Fibroblast of lung (primary cell): ENCODE data around the gene TLR2. TPM values are rescaled to one million over a fixed set of nuclear protein-coding genes. Genes with fewer than 3 reads are reported as not detected.

ENCODE experiments used
- DNase-seq, 2 donors: peaks; one replicate each; pipeline versions ENCODE4 v3.0.0 to v3.0.0-alpha.2; 2010; ENCODE audit warnings: low read depth in 2 of 2
- H2AFZ ChIP-seq: 2 replicates; pipeline ENCODE4 v1.5.1; 2012; ENCODE audit warnings: low read length, control low read depth, inconsistent platforms
- H3K27ac ChIP-seq: 2 replicates; pipeline ENCODE4 v1.5.1; 2011; ENCODE audit warnings: low read length, control low read depth; ENCODE audit not compliant: insufficient read depth
- H3K27me3 ChIP-seq: 2 replicates; pipeline ENCODE4 v1.5.1; 2011; ENCODE audit warnings: mild to moderate bottlenecking, low read length; ENCODE audit not compliant: control insufficient read depth, insufficient read depth
- H3K36me3 ChIP-seq: 2 replicates; pipeline ENCODE4 v1.5.1; 2011; ENCODE audit warnings: low read length; ENCODE audit not compliant: control insufficient read depth, insufficient read depth
- H3K4me1 ChIP-seq: 2 replicates; pipeline ENCODE4 v1.5.1; 2011; ENCODE audit warnings: low read length; ENCODE audit not compliant: control insufficient read depth, insufficient read depth; ENCODE audit errors: extremely low read depth
- H3K4me2 ChIP-seq: 2 replicates; pipeline ENCODE4 v1.5.1; 2011; ENCODE audit warnings: low read length, control low read depth; ENCODE audit not compliant: insufficient read depth; ENCODE audit errors: extremely low read depth
- H3K4me3 ChIP-seq, 4 experiments: fragments of 200-600 bp in 1 of 4; sonication (generic) in 1 of 4; replicated peaks in 1 of 4; 2 replicates each; pipeline ENCODE4 v1.5.1; 2011 to 2016; ENCODE audit warnings: low read length in 4 of 4, low read depth in 3 of 4, mild to moderate bottlenecking in 3 of 4, control low read depth in 2 of 4, inconsistent platforms in 1 of 4, mixed read lengths in 1 of 4; ENCODE audit not compliant: insufficient read depth in 1 of 4; ENCODE audit errors: control extremely low read depth in 1 of 4
- H3K79me2 ChIP-seq: 2 replicates; pipeline ENCODE4 v1.5.1; 2012; ENCODE audit warnings: mild to moderate bottlenecking, low read length, inconsistent platforms; ENCODE audit not compliant: control insufficient read depth, insufficient read depth
- H3K9ac ChIP-seq: 2 replicates; pipeline ENCODE4 v1.5.1; 2011; ENCODE audit warnings: mild to moderate bottlenecking, low read length, control low read depth; ENCODE audit not compliant: insufficient read depth
- H3K9me3 ChIP-seq: 2 replicates; pipeline ENCODE4 v1.5.1; 2012; ENCODE audit warnings: low read depth, low read length; ENCODE audit not compliant: control insufficient read depth, insufficient read depth
- H4K20me1 ChIP-seq: 2 replicates; pipeline ENCODE4 v1.5.1; 2011; ENCODE audit warnings: low read length; ENCODE audit not compliant: control insufficient read depth, insufficient read depth; ENCODE audit errors: extremely low read depth
- EZH2 ChIP-seq: IDR thresholded peaks from 2 replicates; pipeline ENCODE4 v1.5.1; 2012; ENCODE audit warnings: low read length, control low read depth, mild to moderate bottlenecking; ENCODE audit errors: missing control alignments
- polyA plus RNA-seq, 2 donors: library from polyadenylated mRNA; depleted of rRNA in 1 of 2; stranded (reverse) in 1 of 2; unstranded in 1 of 2; fragments of >200 nt; gene quantifications; 2 replicates each; pipeline ENCODE4 v1.2.1, GENCODE V29; 2011 to 2012; ENCODE audit warnings: missing spikeins in 1 of 2
- total RNA-seq: library from RNA; depleted of rRNA; stranded (reverse); fragments of >200 nt; gene quantifications from 2 replicates; pipeline ENCODE4 v1.2.1, GENCODE V29; 2014
- TF ChIP-seq, protein P1 (sequence below), 2 donors: IDR thresholded peaks in 1 of 2; conservative IDR thresholded peaks in 1 of 2; 1 replicate in 1 of 2; 2 replicates in 1 of 2; pipeline ENCODE4 v1.5.1; 2011 to 2012; ENCODE audit warnings: low read length in 2 of 2, control low read depth in 1 of 2, inconsistent platforms in 1 of 2, low read depth in 1 of 2, mild to moderate bottlenecking in 1 of 2

TLR2 gene
- total and polyA plus RNA-seq, 2 donors (not counting 1 experiment from before 2014, with no cell fraction given), result under 0.01 to 0.17 TPM

DNA sequence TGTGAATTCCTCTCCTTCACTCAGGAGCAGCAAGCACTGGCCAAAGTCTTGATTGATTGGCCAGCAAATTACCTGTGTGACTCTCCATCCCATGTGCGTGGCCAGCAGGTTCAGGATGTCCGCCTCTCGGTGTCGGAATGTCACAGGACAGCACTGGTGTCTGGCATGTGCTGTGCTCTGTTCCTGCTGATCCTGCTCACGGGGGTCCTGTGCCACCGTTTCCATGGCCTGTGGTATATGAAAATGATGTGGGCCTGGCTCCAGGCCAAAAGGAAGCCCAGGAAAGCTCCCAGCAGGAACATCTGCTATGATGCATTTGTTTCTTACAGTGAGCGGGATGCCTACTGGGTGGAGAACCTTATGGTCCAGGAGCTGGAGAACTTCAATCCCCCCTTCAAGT lies 20.4 kb downstream of the TLR2 start:
- no peaks in the 10 kb centered on the region for H3K36me3 ChIP-seq
- no peak overlapping the region for H3K4me3 ChIP-seq
- TF ChIP-seq, protein P1, sequence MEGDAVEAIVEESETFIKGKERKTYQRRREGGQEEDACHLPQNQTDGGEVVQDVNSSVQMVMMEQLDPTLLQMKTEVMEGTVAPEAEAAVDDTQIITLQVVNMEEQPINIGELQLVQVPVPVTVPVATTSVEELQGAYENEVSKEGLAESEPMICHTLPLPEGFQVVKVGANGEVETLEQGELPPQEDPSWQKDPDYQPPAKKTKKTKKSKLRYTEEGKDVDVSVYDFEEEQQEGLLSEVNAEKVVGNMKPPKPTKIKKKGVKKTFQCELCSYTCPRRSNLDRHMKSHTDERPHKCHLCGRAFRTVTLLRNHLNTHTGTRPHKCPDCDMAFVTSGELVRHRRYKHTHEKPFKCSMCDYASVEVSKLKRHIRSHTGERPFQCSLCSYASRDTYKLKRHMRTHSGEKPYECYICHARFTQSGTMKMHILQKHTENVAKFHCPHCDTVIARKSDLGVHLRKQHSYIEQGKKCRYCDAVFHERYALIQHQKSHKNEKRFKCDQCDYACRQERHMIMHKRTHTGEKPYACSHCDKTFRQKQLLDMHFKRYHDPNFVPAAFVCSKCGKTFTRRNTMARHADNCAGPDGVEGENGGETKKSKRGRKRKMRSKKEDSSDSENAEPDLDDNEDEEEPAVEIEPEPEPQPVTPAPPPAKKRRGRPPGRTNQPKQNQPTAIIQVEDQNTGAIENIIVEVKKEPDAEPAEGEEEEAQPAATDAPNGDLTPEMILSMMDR (conservative IDR thresholded peaks at IDR 0.05 in 1 of 2, IDR thresholded peaks at IDR 0.05 in 1 of 2; ENCODE audit: low read depth in 1 of 2, low read length in 2 of 2), result no peak
- TF ChIP-seq EZH2, result no peak
- no peak overlapping the region for H3K9ac ChIP-seq
- peaks cover under 1% of the 10 kb centered on the region for H3K27me3 ChIP-seq
- no peak overlapping the region for H3K27ac ChIP-seq
- H3K9me3 ChIP-seq, result no peaks in the 10 kb centered on the region
- no peak for DNase-seq
- H2AFZ ChIP-seq, result no peak overlapping the region
- no peaks in the 10 kb centered on the region for H4K20me1 ChIP-seq
- H3K79me2 ChIP-seq, result no peaks in the 10 kb centered on the region
- no peaks in the 10 kb centered on the region for H3K4me1 ChIP-seq
- no peak overlapping the region for H3K4me2 ChIP-seq

DNA sequence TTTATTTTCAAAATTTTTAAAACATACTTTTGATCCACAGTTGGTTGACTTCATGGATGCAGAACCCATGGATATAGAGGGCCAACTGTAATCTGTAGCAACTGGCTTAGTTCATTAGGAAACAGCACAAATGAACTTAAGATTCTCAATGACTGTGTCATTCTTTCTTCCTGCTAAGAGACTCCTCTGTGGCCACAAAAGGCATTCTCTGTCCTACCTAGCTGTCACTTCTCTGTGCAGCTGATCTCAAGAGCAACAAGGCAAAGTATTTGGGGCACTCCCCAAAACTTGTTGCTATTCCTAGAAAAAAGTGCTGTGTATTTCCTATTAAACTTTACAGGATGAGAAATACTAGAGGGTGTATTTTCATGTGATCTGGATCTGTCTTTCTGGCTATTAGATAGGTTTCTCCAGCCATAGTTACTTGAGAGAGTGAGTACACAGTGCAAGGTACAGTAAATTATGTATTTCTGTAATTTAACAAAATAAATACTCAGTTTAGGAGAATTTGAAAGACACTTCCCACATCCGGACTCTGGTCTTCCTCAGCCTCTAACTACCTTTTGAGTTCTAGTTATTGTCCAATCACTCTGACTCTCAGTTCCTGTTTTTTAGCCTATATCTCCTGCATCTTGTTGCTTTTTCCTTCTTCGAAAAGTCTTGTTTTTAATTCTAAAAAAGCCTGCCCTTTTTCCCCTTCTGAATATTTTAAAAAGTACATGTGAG lies 21.8 kb downstream of the TLR2 start:
- H3K79me2 ChIP-seq, result no peaks in the 10 kb centered on the region
- H3K27ac ChIP-seq, result no peak overlapping the region
- peaks cover 2% of the 10 kb centered on the region for H3K27me3 ChIP-seq
- TF ChIP-seq, protein P1 (conservative IDR thresholded peaks at IDR 0.05 in 1 of 2, IDR thresholded peaks at IDR 0.05 in 1 of 2; ENCODE audit: low read depth in 1 of 2, low read length in 2 of 2), result no peak
- TF ChIP-seq EZH2, result no peak
- no peak overlapping the region for H3K4me2 ChIP-seq
- no peak for DNase-seq
- H3K9ac ChIP-seq, result no peak overlapping the region
- H3K4me1 ChIP-seq, result no peaks in the 10 kb centered on the region
- no peaks in the 10 kb centered on the region for H3K9me3 ChIP-seq
- H3K4me3 ChIP-seq, result no peak overlapping the region
- no peaks in the 10 kb centered on the region for H4K20me1 ChIP-seq
- H3K36me3 ChIP-seq, result no peaks in the 10 kb centered on the region
- no peak overlapping the region for H2AFZ ChIP-seq

DNA sequence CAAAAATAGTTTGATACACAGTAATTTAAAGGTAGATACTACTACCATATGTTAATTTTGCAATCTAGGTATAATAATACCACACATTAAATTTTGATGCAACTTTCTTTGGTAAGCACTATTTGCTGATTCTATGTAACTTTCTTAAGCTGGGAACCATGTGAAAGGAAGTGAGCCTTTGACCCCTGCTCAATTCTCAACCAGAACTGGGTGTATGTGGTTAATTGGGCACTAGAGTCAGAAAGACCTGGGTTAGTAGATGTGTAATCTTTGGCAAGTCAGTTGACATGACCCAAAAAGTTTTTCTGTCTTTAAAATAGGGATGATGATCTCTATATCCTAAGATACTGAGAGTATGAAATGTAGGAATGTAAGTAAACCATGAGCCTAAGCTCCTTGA lies 22.4 kb downstream of the TLR2 start:
- no peaks in the 10 kb centered on the region for H3K9me3 ChIP-seq
- no peak overlapping the region for H3K9ac ChIP-seq
- H2AFZ ChIP-seq, result no peak overlapping the region
- no peak for DNase-seq
- no peak overlapping the region for H3K4me3 ChIP-seq
- no peak overlapping the region for H3K27ac ChIP-seq
- H3K79me2 ChIP-seq, result no peaks in the 10 kb centered on the region
- no peak overlapping the region for H3K4me2 ChIP-seq
- TF ChIP-seq, protein P1 (conservative IDR thresholded peaks at IDR 0.05 in 1 of 2, IDR thresholded peaks at IDR 0.05 in 1 of 2; ENCODE audit: low read depth in 1 of 2, low read length in 2 of 2), result no peak
- no peak for TF ChIP-seq EZH2
- peaks cover 2% of the 10 kb centered on the region for H3K27me3 ChIP-seq
- no peaks in the 10 kb centered on the region for H3K36me3 ChIP-seq
- H4K20me1 ChIP-seq, result no peaks in the 10 kb centered on the region
- no peaks in the 10 kb centered on the region for H3K4me1 ChIP-seq
